Ishikawa (cell line): ENCODE measurements around the gene UGDH.

Experiments
- EP300 ChIP-seq: IDR thresholded peaks from 2 replicates; pipeline ENCODE4 v1.6.1; 2012; ENCODE audit warnings: borderline replicate concordance
- FOXM1 ChIP-seq: IDR thresholded peaks from 2 replicates; pipeline ENCODE4 v1.6.1; 2012; ENCODE audit warnings: low read depth, borderline replicate concordance
- YY1 ChIP-seq: IDR thresholded peaks from 2 replicates; pipeline ENCODE4 v1.6.1; 2012; ENCODE audit warnings: low read depth
- TF ChIP-seq, protein P1 (sequence below): IDR thresholded peaks from 2 replicates; pipeline ENCODE4 v1.6.1; 2012
- TF ChIP-seq, protein P2 (sequence below): IDR thresholded peaks from 2 replicates; pipeline ENCODE4 v1.6.1; 2012; ENCODE audit warnings: low read depth, mild to moderate bottlenecking

- TF ChIP-seq EP300 = no peak
- no peak for TF ChIP-seq FOXM1
- TF ChIP-seq, protein P1, sequence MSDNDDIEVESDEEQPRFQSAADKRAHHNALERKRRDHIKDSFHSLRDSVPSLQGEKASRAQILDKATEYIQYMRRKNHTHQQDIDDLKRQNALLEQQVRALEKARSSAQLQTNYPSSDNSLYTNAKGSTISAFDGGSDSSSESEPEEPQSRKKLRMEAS = no peak
- TF ChIP-seq, protein P2, sequence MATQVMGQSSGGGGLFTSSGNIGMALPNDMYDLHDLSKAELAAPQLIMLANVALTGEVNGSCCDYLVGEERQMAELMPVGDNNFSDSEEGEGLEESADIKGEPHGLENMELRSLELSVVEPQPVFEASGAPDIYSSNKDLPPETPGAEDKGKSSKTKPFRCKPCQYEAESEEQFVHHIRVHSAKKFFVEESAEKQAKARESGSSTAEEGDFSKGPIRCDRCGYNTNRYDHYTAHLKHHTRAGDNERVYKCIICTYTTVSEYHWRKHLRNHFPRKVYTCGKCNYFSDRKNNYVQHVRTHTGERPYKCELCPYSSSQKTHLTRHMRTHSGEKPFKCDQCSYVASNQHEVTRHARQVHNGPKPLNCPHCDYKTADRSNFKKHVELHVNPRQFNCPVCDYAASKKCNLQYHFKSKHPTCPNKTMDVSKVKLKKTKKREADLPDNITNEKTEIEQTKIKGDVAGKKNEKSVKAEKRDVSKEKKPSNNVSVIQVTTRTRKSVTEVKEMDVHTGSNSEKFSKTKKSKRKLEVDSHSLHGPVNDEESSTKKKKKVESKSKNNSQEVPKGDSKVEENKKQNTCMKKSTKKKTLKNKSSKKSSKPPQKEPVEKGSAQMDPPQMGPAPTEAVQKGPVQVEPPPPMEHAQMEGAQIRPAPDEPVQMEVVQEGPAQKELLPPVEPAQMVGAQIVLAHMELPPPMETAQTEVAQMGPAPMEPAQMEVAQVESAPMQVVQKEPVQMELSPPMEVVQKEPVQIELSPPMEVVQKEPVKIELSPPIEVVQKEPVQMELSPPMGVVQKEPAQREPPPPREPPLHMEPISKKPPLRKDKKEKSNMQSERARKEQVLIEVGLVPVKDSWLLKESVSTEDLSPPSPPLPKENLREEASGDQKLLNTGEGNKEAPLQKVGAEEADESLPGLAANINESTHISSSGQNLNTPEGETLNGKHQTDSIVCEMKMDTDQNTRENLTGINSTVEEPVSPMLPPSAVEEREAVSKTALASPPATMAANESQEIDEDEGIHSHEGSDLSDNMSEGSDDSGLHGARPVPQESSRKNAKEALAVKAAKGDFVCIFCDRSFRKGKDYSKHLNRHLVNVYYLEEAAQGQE = no peak
- no peak for TF ChIP-seq YY1
These were observed 15.8 kb upstream of the UGDH start for GRCh38 chr4:39543034-39543433.
